H1 (cell line): ENCODE data around the gene NEDD4L. TPM values are rescaled to one million over a fixed set of nuclear protein-coding genes. Genes with fewer than 3 reads are reported as not detected.

Source experiments
- CBX8 ChIP-seq: fragments of 300-800, 300-1000 bp; sonication (generic); IDR thresholded peaks from 2 replicates; pipeline ENCODE4 v1.7.1; 2016; ENCODE audit warnings: low read depth, low read length, borderline replicate concordance
- SIX5 ChIP-seq: IDR thresholded peaks from 2 replicates; pipeline ENCODE4 v1.6.1; 2011; ENCODE audit warnings: mild to moderate bottlenecking, low read depth, low read length
- polyA plus RNA-seq, 7 experiments: library from polyadenylated mRNA; depleted of rRNA in 3 of 7; stranded (reverse) in 5 of 7; unstranded in 2 of 7; fragments of >200 nt in 5 of 7; fragments of 200-250 nt in 2 of 7; gene quantifications; 1 replicate in 5 of 7; 2 replicates in 1 of 7; 4 replicates in 1 of 7; pipeline versions ENCODE4 v1.2.1 to v1.2.3, GENCODE V29; 2011 to 2013; ENCODE audit warnings: missing spikeins in 2 of 7, mixed read lengths in 2 of 7
- total RNA-seq: library from RNA; stranded (reverse); fragmentation: NEBNext Ultra II Directional; extraction: Animal tissue kit (Norgen Biotek cat#: 25700); gene quantifications from 2 replicates; pipeline ENCODE4 v1.2.1, GENCODE V29; 2021
- TF ChIP-seq, protein P1 (sequence below): fragments of 300-600 bp; sonication (generic); IDR thresholded peaks from 2 replicates; pipeline ENCODE4 v1.7.1; 2012; ENCODE audit warnings: low read length, moderate library complexity, mild to moderate bottlenecking, inconsistent platforms; ENCODE audit not compliant: insufficient replicate concordance

Gene NEDD4L
- total and polyA plus RNA-seq, 2 of the 8 experiments (the other 6 are each of a cell fraction or from before 2014, with no cell fraction given): 37.3 to 69.8 TPM

DNA sequence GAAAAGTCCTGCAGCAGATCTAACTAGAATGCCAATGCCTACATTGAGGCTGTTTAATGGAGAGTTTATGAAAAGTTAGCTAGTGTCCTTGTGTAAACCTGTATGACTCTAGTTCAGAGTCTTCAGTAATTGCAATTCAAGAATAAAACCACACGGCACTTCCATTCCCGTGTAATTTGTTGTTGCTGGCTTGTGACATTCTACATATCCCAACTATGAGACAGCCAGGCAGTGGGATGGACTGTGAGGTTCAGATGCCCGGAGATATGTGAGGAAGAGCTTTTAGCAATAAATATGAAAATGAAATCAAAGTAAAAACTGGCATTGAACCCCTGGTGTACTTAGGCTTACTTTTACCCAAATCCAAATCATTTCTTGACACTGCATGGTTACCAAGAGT lies 263.4 kb downstream of the NEDD4L start (continued):
- TF ChIP-seq, protein P1, sequence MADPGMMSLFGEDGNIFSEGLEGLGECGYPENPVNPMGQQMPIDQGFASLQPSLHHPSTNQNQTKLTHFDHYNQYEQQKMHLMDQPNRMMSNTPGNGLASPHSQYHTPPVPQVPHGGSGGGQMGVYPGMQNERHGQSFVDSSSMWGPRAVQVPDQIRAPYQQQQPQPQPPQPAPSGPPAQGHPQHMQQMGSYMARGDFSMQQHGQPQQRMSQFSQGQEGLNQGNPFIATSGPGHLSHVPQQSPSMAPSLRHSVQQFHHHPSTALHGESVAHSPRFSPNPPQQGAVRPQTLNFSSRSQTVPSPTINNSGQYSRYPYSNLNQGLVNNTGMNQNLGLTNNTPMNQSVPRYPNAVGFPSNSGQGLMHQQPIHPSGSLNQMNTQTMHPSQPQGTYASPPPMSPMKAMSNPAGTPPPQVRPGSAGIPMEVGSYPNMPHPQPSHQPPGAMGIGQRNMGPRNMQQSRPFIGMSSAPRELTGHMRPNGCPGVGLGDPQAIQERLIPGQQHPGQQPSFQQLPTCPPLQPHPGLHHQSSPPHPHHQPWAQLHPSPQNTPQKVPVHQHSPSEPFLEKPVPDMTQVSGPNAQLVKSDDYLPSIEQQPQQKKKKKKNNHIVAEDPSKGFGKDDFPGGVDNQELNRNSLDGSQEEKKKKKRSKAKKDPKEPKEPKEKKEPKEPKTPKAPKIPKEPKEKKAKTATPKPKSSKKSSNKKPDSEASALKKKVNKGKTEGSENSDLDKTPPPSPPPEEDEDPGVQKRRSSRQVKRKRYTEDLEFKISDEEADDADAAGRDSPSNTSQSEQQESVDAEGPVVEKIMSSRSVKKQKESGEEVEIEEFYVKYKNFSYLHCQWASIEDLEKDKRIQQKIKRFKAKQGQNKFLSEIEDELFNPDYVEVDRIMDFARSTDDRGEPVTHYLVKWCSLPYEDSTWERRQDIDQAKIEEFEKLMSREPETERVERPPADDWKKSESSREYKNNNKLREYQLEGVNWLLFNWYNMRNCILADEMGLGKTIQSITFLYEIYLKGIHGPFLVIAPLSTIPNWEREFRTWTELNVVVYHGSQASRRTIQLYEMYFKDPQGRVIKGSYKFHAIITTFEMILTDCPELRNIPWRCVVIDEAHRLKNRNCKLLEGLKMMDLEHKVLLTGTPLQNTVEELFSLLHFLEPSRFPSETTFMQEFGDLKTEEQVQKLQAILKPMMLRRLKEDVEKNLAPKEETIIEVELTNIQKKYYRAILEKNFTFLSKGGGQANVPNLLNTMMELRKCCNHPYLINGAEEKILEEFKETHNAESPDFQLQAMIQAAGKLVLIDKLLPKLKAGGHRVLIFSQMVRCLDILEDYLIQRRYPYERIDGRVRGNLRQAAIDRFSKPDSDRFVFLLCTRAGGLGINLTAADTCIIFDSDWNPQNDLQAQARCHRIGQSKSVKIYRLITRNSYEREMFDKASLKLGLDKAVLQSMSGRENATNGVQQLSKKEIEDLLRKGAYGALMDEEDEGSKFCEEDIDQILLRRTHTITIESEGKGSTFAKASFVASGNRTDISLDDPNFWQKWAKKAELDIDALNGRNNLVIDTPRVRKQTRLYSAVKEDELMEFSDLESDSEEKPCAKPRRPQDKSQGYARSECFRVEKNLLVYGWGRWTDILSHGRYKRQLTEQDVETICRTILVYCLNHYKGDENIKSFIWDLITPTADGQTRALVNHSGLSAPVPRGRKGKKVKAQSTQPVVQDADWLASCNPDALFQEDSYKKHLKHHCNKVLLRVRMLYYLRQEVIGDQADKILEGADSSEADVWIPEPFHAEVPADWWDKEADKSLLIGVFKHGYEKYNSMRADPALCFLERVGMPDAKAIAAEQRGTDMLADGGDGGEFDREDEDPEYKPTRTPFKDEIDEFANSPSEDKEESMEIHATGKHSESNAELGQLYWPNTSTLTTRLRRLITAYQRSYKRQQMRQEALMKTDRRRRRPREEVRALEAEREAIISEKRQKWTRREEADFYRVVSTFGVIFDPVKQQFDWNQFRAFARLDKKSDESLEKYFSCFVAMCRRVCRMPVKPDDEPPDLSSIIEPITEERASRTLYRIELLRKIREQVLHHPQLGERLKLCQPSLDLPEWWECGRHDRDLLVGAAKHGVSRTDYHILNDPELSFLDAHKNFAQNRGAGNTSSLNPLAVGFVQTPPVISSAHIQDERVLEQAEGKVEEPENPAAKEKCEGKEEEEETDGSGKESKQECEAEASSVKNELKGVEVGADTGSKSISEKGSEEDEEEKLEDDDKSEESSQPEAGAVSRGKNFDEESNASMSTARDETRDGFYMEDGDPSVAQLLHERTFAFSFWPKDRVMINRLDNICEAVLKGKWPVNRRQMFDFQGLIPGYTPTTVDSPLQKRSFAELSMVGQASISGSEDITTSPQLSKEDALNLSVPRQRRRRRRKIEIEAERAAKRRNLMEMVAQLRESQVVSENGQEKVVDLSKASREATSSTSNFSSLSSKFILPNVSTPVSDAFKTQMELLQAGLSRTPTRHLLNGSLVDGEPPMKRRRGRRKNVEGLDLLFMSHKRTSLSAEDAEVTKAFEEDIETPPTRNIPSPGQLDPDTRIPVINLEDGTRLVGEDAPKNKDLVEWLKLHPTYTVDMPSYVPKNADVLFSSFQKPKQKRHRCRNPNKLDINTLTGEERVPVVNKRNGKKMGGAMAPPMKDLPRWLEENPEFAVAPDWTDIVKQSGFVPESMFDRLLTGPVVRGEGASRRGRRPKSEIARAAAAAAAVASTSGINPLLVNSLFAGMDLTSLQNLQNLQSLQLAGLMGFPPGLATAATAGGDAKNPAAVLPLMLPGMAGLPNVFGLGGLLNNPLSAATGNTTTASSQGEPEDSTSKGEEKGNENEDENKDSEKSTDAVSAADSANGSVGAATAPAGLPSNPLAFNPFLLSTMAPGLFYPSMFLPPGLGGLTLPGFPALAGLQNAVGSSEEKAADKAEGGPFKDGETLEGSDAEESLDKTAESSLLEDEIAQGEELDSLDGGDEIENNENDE: no peak
- no peak for TF ChIP-seq SIX5
- TF ChIP-seq CBX8: no peak
